ENCODE measurements around the gene MIER2. TPM values are rescaled to one million over a fixed set of nuclear protein-coding genes. Genes with fewer than 3 reads are reported as not detected.

MIER2 gene
- total RNA-seq, 1 donor from 2014 or later: 47.3 TPM

DNA sequence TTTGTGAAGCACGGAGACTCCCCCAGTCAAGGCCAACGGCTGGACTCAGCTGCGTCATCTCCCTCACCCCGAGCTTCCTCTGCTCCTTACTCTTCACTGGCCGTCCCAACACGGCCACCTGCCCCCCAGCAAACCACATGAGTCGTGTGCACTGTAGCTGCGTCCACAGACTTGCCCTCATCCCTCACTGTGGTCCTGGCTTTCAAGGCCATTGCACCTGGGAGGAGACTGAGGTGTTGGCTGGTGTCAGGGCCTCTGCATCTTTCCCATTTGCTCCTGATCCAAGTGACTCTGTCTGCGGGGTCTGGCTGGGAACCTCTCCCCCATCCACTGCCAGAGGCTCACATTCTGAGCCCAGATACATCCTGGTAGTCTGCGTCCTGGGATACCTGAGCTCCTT, 64.9 kb downstream of the MIER2 start:
- H3K27me3 Mint-ChIP-seq (ENCODE audit: unreplicated experiment): peaks cover 2% of the 10 kb centered on the region
- no peaks in the 10 kb centered on the region for H3K9me3 Mint-ChIP-seq (ENCODE audit: unreplicated experiment)
- no peaks in the 10 kb centered on the region for H3K36me3 Mint-ChIP-seq (ENCODE audit: unreplicated experiment)
- DNase-seq: no peak
- H3K4me3 Mint-ChIP-seq (ENCODE audit: unreplicated experiment): peak overlapping the region; percentile 3
- peaks cover 5% of the 10 kb centered on the region for H3K4me1 Mint-ChIP-seq (ENCODE audit: low read depth, unreplicated experiment)
- TF ChIP-seq, protein P1, sequence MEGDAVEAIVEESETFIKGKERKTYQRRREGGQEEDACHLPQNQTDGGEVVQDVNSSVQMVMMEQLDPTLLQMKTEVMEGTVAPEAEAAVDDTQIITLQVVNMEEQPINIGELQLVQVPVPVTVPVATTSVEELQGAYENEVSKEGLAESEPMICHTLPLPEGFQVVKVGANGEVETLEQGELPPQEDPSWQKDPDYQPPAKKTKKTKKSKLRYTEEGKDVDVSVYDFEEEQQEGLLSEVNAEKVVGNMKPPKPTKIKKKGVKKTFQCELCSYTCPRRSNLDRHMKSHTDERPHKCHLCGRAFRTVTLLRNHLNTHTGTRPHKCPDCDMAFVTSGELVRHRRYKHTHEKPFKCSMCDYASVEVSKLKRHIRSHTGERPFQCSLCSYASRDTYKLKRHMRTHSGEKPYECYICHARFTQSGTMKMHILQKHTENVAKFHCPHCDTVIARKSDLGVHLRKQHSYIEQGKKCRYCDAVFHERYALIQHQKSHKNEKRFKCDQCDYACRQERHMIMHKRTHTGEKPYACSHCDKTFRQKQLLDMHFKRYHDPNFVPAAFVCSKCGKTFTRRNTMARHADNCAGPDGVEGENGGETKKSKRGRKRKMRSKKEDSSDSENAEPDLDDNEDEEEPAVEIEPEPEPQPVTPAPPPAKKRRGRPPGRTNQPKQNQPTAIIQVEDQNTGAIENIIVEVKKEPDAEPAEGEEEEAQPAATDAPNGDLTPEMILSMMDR (IDR thresholded peaks at IDR 0.05; ENCODE audit: partially characterized antibody, unreplicated experiment): no peak
- peak overlapping the region; percentile 22 for H3K27ac Mint-ChIP-seq (ENCODE audit: unreplicated experiment)

DNA sequence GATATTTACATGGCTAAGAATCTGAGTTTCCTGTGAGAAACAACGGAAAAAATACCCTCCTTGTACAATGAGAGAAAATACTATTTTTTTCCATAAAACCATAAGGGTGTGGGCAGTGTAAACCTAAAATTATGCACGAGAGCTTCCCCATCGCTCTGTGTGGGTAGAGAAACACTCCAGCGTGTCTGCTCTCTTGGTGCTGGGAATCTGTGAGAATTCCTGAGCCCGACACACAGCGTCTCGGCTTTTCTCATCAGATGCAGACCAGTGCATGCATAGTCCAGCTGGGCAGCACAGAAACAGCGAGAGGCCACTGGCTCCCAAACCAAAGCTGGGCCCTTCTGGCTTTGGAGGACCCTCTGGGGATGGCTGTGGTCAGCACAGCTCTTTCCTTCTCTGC, 65.4 kb downstream of the MIER2 start:
- Mint-ChIP-seq H3K9me3 (ENCODE audit: unreplicated experiment) (no peaks in the 10 kb centered on the region), H3K4me1 (ENCODE audit: low read depth, unreplicated experiment) (peaks cover 5% of the 10 kb centered on the region), H3K27me3 (ENCODE audit: unreplicated experiment) (peaks cover 2% of the 10 kb centered on the region), H3K4me3 (ENCODE audit: unreplicated experiment) (peak overlapping the region; percentile 3), H3K36me3 (ENCODE audit: unreplicated experiment) (no peaks in the 10 kb centered on the region), H3K27ac (ENCODE audit: unreplicated experiment) (no peak overlapping the region)
- DNase-seq: no peak
- TF ChIP-seq, protein P1 (IDR thresholded peaks at IDR 0.05; ENCODE audit: partially characterized antibody, unreplicated experiment): no peak

DNA sequence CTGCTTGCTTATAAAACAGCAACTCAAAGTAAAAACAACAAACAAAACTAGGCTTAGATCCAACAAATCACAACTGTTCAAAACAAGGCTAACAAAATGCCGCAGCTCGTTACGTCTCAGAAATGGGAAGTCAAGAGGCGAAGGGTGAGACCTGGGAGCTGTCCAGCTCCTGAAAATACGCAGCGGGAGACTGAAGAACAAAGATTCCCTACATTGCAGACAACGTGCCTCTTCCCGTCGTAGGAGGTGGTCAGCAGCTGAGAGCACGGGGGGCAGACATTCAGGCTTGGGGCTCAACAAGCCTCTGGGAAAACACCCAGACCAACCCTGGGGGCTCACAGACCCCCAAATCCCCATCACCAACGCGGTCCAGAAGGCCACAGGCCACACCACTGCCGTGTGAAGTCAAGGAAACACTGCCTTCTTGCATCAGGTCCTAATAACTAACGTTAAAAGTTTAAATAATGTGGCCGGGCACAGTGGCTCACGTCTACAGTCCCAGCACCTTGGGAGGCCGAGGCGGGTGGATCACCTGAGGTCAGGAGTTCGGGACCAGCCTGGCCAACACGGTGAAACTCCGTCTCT, 66.9 kb downstream of the MIER2 start:
- Mint-ChIP-seq H3K4me1 (ENCODE audit: low read depth, unreplicated experiment) (peaks cover 5% of the 10 kb centered on the region), H3K36me3 (ENCODE audit: unreplicated experiment) (no peaks in the 10 kb centered on the region), H3K27ac (ENCODE audit: unreplicated experiment) (no peak overlapping the region), H3K4me3 (ENCODE audit: unreplicated experiment) (no peak overlapping the region), H3K9me3 (ENCODE audit: unreplicated experiment) (no peaks in the 10 kb centered on the region), H3K27me3 (ENCODE audit: unreplicated experiment) (peaks cover 2% of the 10 kb centered on the region)
- no peak for DNase-seq
- TF ChIP-seq, protein P1 (IDR thresholded peaks at IDR 0.05; ENCODE audit: partially characterized antibody, unreplicated experiment): no peak

DNA sequence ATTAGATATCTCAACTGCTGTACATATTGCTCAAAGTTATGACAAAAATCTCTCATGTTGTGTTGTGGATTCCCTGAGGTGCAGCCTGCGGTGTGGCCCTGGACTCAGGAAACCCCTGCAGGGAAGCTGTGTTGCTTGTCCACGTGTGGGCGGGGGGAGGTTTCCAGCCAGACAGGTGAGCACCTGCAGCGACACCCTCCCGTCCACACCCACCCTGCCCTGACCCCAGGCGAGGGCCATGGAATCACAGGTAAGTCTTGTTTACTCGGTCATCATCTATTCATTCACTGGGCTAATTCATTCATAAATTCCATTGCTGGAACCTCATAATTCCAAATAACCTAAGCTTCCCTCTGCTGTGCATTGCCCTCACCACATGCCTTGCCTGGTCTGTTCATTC, 67.5 kb downstream of the MIER2 start:
- no peak for DNase-seq
- no peaks in the 10 kb centered on the region for H3K36me3 Mint-ChIP-seq (ENCODE audit: unreplicated experiment)
- H3K27ac Mint-ChIP-seq (ENCODE audit: unreplicated experiment): no peak overlapping the region
- TF ChIP-seq, protein P1 (IDR thresholded peaks at IDR 0.05; ENCODE audit: partially characterized antibody, unreplicated experiment): no peak
- H3K9me3 Mint-ChIP-seq (ENCODE audit: unreplicated experiment): no peaks in the 10 kb centered on the region
- peaks cover 2% of the 10 kb centered on the region for H3K27me3 Mint-ChIP-seq (ENCODE audit: unreplicated experiment)
- H3K4me3 Mint-ChIP-seq (ENCODE audit: unreplicated experiment): no peak overlapping the region
- peaks cover 5% of the 10 kb centered on the region for H3K4me1 Mint-ChIP-seq (ENCODE audit: low read depth, unreplicated experiment)

DNA sequence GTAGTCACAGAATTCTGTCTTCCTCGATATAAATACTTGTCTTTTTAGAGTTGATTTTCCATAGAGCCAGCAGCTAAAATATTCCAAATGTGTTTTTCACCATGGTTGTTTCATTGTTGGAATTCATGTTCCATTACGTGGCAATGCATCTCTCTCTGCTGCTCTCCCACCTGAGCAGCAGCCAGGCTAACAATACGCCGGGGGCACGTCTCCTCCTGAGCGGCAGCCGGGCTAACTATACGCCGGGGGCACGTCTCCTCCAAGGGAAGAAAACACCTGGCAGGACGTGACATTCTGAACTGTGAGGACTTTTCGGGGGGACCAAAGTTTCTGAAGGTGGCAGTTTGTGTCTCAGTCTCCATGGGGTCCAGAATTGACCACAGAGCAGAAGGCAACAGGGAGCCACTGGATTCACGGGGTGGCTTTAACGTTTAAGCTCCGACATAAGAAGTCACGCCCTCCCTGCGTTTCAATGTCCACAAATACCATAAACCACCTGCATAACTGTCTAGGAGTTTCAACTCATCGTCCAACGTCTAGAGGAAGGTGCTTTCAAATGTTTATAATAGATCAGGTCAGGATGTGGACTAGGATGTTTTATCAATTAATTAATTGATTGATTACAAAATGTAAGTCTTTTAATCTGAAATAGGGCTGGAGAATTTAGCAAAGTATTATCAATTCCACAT, 68.5 kb downstream of the MIER2 start:
- TF ChIP-seq, protein P1 (IDR thresholded peaks at IDR 0.05; ENCODE audit: partially characterized antibody, unreplicated experiment): no peak
- Mint-ChIP-seq H3K4me3 (ENCODE audit: unreplicated experiment) (no peak overlapping the region), H3K27me3 (ENCODE audit: unreplicated experiment) (peaks cover 2% of the 10 kb centered on the region), H3K4me1 (ENCODE audit: low read depth, unreplicated experiment) (peaks cover 5% of the 10 kb centered on the region), H3K36me3 (ENCODE audit: unreplicated experiment) (no peaks in the 10 kb centered on the region), H3K27ac (ENCODE audit: unreplicated experiment) (no peak overlapping the region), H3K9me3 (ENCODE audit: unreplicated experiment) (no peaks in the 10 kb centered on the region)
- DNase-seq: no peak

All from glutamatergic neuron (in vitro differentiated cells).